Neural cell (in vitro differentiated cells): Measurements from ENCODE around the gene HOXB4. TPM values are rescaled to one million over a fixed set of nuclear protein-coding genes. Genes with fewer than 3 reads are reported as not detected.

Experiments used
- H2AFZ ChIP-seq: fragments of 200-600, 300-800 bp; sonication (generic), shearing (Covaris generic); 2 replicates; pipeline ENCODE4 v1.6.0; 2014; ENCODE audit warnings: low read depth, mild to moderate bottlenecking, antibody characterized with exemption, low read length, moderate library complexity
- H3F3A ChIP-seq: fragments of 200-600 bp; shearing (Covaris generic); 2 replicates; pipeline ENCODE4 v1.6.1; 2016; ENCODE audit warnings: mild to moderate bottlenecking, moderate library complexity, mixed read lengths, antibody characterized with exemption, low read length; ENCODE audit not compliant: insufficient read depth, poor library complexity, severe bottlenecking
- H3K27ac ChIP-seq: fragments of 200-600, 300-800 bp; sonication (generic), shearing (Covaris generic); 2 replicates; pipeline ENCODE4 v1.5.1; 2014; ENCODE audit warnings: mild to moderate bottlenecking, low read length, moderate library complexity
- H3K27me3 ChIP-seq: fragments of 300-800, 200-600 bp; sonication (generic), shearing (Covaris generic); 2 replicates; pipeline ENCODE4 v1.6.0; 2014; ENCODE audit warnings: mild to moderate bottlenecking, low read depth, low read length, moderate library complexity; ENCODE audit not compliant: insufficient read depth
- H3K36me3 ChIP-seq: fragments of 300-800, 200-600 bp; sonication (generic), shearing (Covaris generic); 2 replicates; pipeline ENCODE4 v1.5.1; 2014; ENCODE audit warnings: mild to moderate bottlenecking, antibody characterized with exemption, low read length, moderate library complexity; ENCODE audit not compliant: insufficient read depth
- H3K4me2 ChIP-seq: fragments of 300-800, 200-600 bp; sonication (generic), shearing (Covaris generic); 2 replicates; pipeline ENCODE4 v1.6.0; 2014; ENCODE audit warnings: mild to moderate bottlenecking, low read length
- H3K4me3 ChIP-seq: fragments of 300-800, 200-600 bp; sonication (generic), shearing (Covaris generic); 2 replicates; pipeline ENCODE4 v1.5.1; 2014; ENCODE audit warnings: mild to moderate bottlenecking, low read length, moderate library complexity
- H3K79me2 ChIP-seq: fragments of 200-600 bp; shearing (Covaris generic); replicated peaks from 2 replicates; pipeline ENCODE4 v1.6.0; 2014; ENCODE audit warnings: mild to moderate bottlenecking, low read length, moderate library complexity; ENCODE audit not compliant: insufficient read depth
- H3K9ac ChIP-seq: fragments of 300-800, 200-600 bp; sonication (generic), shearing (Covaris generic); 2 replicates; pipeline ENCODE4 v1.6.1; 2016; ENCODE audit warnings: mild to moderate bottlenecking, low read length, mixed read lengths
- H3K9me2 ChIP-seq: fragments of 200-600 bp; shearing (Covaris generic); 2 replicates; pipeline ENCODE4 v1.6.1; 2016; ENCODE audit warnings: mild to moderate bottlenecking, low read length, mixed read lengths; ENCODE audit not compliant: insufficient read depth
- H3K9me3 ChIP-seq: fragments of 200-600, 300-800 bp; sonication (generic), shearing (Covaris generic); 2 replicates; pipeline ENCODE4 v1.6.1; 2016; ENCODE audit warnings: mild to moderate bottlenecking, mixed run types, low read length, moderate library complexity, mixed read lengths
- H4K20me1 ChIP-seq: fragments of 200-600 bp; shearing (Covaris generic); 2 replicates; pipeline ENCODE4 v1.6.1; 2016; ENCODE audit warnings: mild to moderate bottlenecking, mixed run types; ENCODE audit not compliant: insufficient read depth
- CTCF ChIP-seq: fragments of 450-650 bp; IDR thresholded peaks from 2 replicates; pipeline ENCODE4 v1.5.1; 2014; ENCODE audit warnings: antibody characterized with exemption, mild to moderate bottlenecking, moderate library complexity; ENCODE audit not compliant: poor library complexity, severe bottlenecking
- EP300 ChIP-seq: fragments of 450-650 bp; conservative IDR thresholded peaks from 2 replicates; pipeline ENCODE4 v1.6.1; 2014; ENCODE audit warnings: antibody characterized with exemption, mild to moderate bottlenecking, moderate library complexity; ENCODE audit not compliant: poor library complexity, severe bottlenecking
- EZH2 ChIP-seq: fragments of 200-600, 300-800 bp; shearing (Covaris generic), sonication (generic); IDR thresholded peaks from 2 replicates; pipeline ENCODE4 v1.6.1; 2014; ENCODE audit warnings: antibody characterized with exemption, low read length, borderline replicate concordance, mild to moderate bottlenecking; ENCODE audit not compliant: insufficient read depth, poor library complexity, severe bottlenecking
- MXI1 ChIP-seq: fragments of 450-650 bp; conservative IDR thresholded peaks from 2 replicates; pipeline ENCODE4 v1.6.1; 2014; ENCODE audit warnings: antibody characterized with exemption, mild to moderate bottlenecking; ENCODE audit not compliant: poor library complexity, severe bottlenecking
- POLR2AphosphoS5 ChIP-seq: IDR thresholded peaks from 2 replicates; pipeline ENCODE4 v1.6.1; 2012
- RAD21 ChIP-seq: fragments of 450-650 bp; conservative IDR thresholded peaks from 2 replicates; pipeline ENCODE4 v1.6.1; 2014; ENCODE audit warnings: antibody characterized with exemption, mild to moderate bottlenecking, moderate library complexity
- REST ChIP-seq: IDR thresholded peaks from 2 replicates; pipeline ENCODE4 v1.6.1; 2012; ENCODE audit warnings: borderline replicate concordance
- SMC3 ChIP-seq: fragments of 450-650 bp; conservative IDR thresholded peaks from 2 replicates; pipeline ENCODE4 v1.6.1; 2014; ENCODE audit warnings: antibody characterized with exemption, mild to moderate bottlenecking, moderate library complexity; ENCODE audit not compliant: poor library complexity
- TAF1 ChIP-seq: IDR thresholded peaks from 2 replicates; pipeline ENCODE4 v1.6.1; 2012; ENCODE audit warnings: low read depth
- polyA plus RNA-seq: library from polyadenylated mRNA; depleted of rRNA; stranded (reverse); fragments of >200 nt; gene quantifications from 2 replicates; pipeline ENCODE4 v1.2.3, GENCODE V29; 2014

Gene HOXB4
- polyA plus RNA-seq, 1 donor from 2014 or later, result not detected

GRCh38 chr17:48529683-48530009 lies 48.5 kb downstream of the HOXB4 start:
- H2AFZ ChIP-seq, result no peak overlapping the region
- no peak for TF ChIP-seq REST
- TF ChIP-seq EZH2, result no peak
- no peak for TF ChIP-seq CTCF
- no peak for TF ChIP-seq EP300
- no peak for TF ChIP-seq POLR2AphosphoS5
- no peak for TF ChIP-seq RAD21
- TF ChIP-seq MXI1, result no peak
- TF ChIP-seq TAF1, result no peak
- TF ChIP-seq SMC3, result no peak
- peaks cover 97% of the 10 kb centered on the region for H3K27me3 ChIP-seq
- H3F3A ChIP-seq, result no peaks in the 10 kb centered on the region
- H3K79me2 ChIP-seq, result no peaks in the 10 kb centered on the region
- no peak overlapping the region for H3K9ac ChIP-seq
- H3K4me3 ChIP-seq, result no peak overlapping the region
- H3K36me3 ChIP-seq, result no peaks in the 10 kb centered on the region
- H3K4me2 ChIP-seq, result no peak overlapping the region
- no peak overlapping the region for H3K27ac ChIP-seq
- no peaks in the 10 kb centered on the region for H4K20me1 ChIP-seq
- H3K9me3 ChIP-seq, result no peaks in the 10 kb centered on the region
- H3K9me2 ChIP-seq, result no peaks in the 10 kb centered on the region

- Histone ChIP-seq H3K9me3 (no peaks in the 10 kb centered on the region), H3K27me3 (peaks cover 98% of the 10 kb centered on the region), H3K79me2 (no peaks in the 10 kb centered on the region), H3F3A (no peaks in the 10 kb centered on the region), H3K4me3 (no peak overlapping the region), H2AFZ (no peak overlapping the region), H4K20me1 (no peaks in the 10 kb centered on the region), H3K4me2 (no peak overlapping the region), H3K27ac (no peak overlapping the region), H3K9ac (no peak overlapping the region), H3K9me2 (no peaks in the 10 kb centered on the region), H3K36me3 (no peaks in the 10 kb centered on the region)
- TF ChIP-seq RAD21 (no peak), TAF1 (no peak), MXI1 (no peak), SMC3 (no peak), EZH2 (no peak), CTCF (no peak), REST (no peak), EP300 (no peak), POLR2AphosphoS5 (no peak)
Measured at GRCh38 chr17:48528936-48529682, 49.0 kb downstream of the HOXB4 start.
